NB4 (cell line): ENCODE results near the gene CAPSL.

ENCODE experiments used
- POLR2A ChIP-seq: IDR thresholded peaks from 2 replicates; pipeline ENCODE4 v1.6.1; 2011; ENCODE audit warnings: mild to moderate bottlenecking; ENCODE audit not compliant: insufficient read length; ENCODE audit errors: extremely low read depth
- TF ChIP-seq, protein P1 (sequence below): IDR thresholded peaks from one replicate; pipeline ENCODE4 v1.5.1; 2012; ENCODE audit warnings: low read depth, low read length

DNA sequence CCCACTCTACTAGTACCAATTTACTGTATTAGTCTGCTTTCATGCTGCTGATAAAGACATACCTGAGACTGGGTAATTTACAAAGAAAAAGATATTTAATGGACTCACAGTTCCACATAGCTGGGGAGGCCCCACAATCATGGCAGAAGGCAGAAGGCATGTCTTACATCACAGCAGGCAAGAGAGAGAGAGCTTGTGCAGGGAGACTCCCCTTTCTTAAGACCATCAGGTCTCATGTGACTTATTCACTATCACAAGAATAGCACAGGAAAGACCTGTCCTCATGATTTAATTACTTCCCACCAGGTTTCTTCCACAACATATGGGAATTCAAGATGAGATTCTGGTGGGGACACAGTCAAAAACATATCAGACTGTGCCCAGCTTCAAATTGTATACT lies 41.3 kb upstream of the CAPSL start:
- TF ChIP-seq, protein P1, sequence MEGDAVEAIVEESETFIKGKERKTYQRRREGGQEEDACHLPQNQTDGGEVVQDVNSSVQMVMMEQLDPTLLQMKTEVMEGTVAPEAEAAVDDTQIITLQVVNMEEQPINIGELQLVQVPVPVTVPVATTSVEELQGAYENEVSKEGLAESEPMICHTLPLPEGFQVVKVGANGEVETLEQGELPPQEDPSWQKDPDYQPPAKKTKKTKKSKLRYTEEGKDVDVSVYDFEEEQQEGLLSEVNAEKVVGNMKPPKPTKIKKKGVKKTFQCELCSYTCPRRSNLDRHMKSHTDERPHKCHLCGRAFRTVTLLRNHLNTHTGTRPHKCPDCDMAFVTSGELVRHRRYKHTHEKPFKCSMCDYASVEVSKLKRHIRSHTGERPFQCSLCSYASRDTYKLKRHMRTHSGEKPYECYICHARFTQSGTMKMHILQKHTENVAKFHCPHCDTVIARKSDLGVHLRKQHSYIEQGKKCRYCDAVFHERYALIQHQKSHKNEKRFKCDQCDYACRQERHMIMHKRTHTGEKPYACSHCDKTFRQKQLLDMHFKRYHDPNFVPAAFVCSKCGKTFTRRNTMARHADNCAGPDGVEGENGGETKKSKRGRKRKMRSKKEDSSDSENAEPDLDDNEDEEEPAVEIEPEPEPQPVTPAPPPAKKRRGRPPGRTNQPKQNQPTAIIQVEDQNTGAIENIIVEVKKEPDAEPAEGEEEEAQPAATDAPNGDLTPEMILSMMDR, result no peak
- TF ChIP-seq POLR2A, result no peak
